NCI-H2029 (cell line): ENCODE results near the gene CGB5.

Source experiments
- DNase-seq: peaks from one replicate; lab custom pipeline; 2025; lab: John Stamatoyannopoulos, UW

CGB5 gene

GRCh38 chr19:49086296-49086695, 42.6 kb downstream of the CGB5 start:
- DNase-seq = no peak

- no peak for DNase-seq
Measured at GRCh38 chr19:49091391-49092038, 47.9 kb downstream of the CGB5 start.

GRCh38 chr19:49092686-49093085, 49.0 kb downstream of the CGB5 start:
- no peak for DNase-seq
